Measurements from ENCODE around the gene TAL1. TPM values are rescaled to one million over a fixed set of nuclear protein-coding genes. Genes with fewer than 3 reads are reported as not detected.

TAL1 gene
- total and polyA plus RNA-seq, 3 donors from 2014 or later, result 1.7 to 3.5 (median 2.3) TPM

GRCh38 chr1:47179988-47180563 lies 51.9 kb downstream of the TAL1 start:
- DNase-seq, result no peak
- no peaks in the 10 kb centered on the region for H3K27me3 ChIP-seq

GRCh38 chr1:47179017-47179987 lies 52.7 kb downstream of the TAL1 start:
- TF ChIP-seq POLR2A (IDR thresholded peaks at IDR 0.05) (no peak), CTCF (IDR thresholded peaks at IDR 0.05) (peak; percentile 74 to 91 (median 85))
- Histone ChIP-seq H3K4me3 (peak overlapping the region; percentile 24 to 48), H3K36me3 (ENCODE audit: low read depth, missing control alignments) (no peaks in the 10 kb centered on the region), H3K27ac (no peak overlapping the region), H3K27me3 (no peaks in the 10 kb centered on the region), H3K9me3 (no peaks in the 10 kb centered on the region), H3K4me1 (peaks cover 7% of the 10 kb centered on the region)
- peak; percentile 94 for DNase-seq
- WGBS, 2 donors, result 5 to 9% methylated on average over 13 to 24 of the region's 30 CpGs
- intact Hi-C loops (cut with DNase I; ENCODE audit: low total_unique reads), result no loop called here

More at GRCh38 chr1:47179988-47180563, 51.9 kb downstream of the TAL1 start:
- Histone ChIP-seq H3K36me3 (ENCODE audit: low read depth, missing control alignments) (no peaks in the 10 kb centered on the region), H3K27ac (no peak overlapping the region), H3K9me3 (no peaks in the 10 kb centered on the region), H3K4me3 (no peak overlapping the region), H3K4me1 (peaks cover 7% of the 10 kb centered on the region)
- WGBS, 2 donors, result 50 to 69% methylated on average over 3 of the region's 3 CpGs
- intact Hi-C loops (cut with DNase I; ENCODE audit: low total_unique reads), result loop anchor here (10.0 kb wide), 1 partner anchor 235 kb away; the partner anchor contains the start of gene FOXE3
- TF ChIP-seq CTCF (IDR thresholded peaks at IDR 0.05), result no peak
- no peak for TF ChIP-seq POLR2A (IDR thresholded peaks at IDR 0.05)

- TF ChIP-seq POLR2A (IDR thresholded peaks at IDR 0.05) (no peak), CTCF (IDR thresholded peaks at IDR 0.05) (no peak)
- Histone ChIP-seq H3K4me3 (peak overlapping the region in 1 of 2 donors; percentile 48), H3K27ac (no peak overlapping the region), H3K9me3 (no peaks in the 10 kb centered on the region), H3K27me3 (no peaks in the 10 kb centered on the region), H3K36me3 (ENCODE audit: low read depth, missing control alignments) (no peaks in the 10 kb centered on the region), H3K4me1 (peaks cover 7% of the 10 kb centered on the region)
- 48 to 63% methylated on average over 8 of the region's 8 CpGs for WGBS, 2 donors
- intact Hi-C loops (cut with DNase I; ENCODE audit: low total_unique reads), result no loop called here
- DNase-seq, result no peak
Measured at GRCh38 chr1:47178654-47179016, 53.4 kb downstream of the TAL1 start.

GRCh38 chr1:47178020-47178419 lies 54.0 kb downstream of the TAL1 start:
- H3K27ac ChIP-seq, result no peak overlapping the region
- no peak for TF ChIP-seq POLR2A (IDR thresholded peaks at IDR 0.05)
- TF ChIP-seq CTCF (IDR thresholded peaks at IDR 0.05), result no peak
- H3K27me3 ChIP-seq, result no peaks in the 10 kb centered on the region
- H3K4me3 ChIP-seq, result no peak overlapping the region
- no peaks in the 10 kb centered on the region for H3K36me3 ChIP-seq (ENCODE audit: low read depth, missing control alignments)
- H3K9me3 ChIP-seq, result no peaks in the 10 kb centered on the region
- no peak for DNase-seq
- H3K4me1 ChIP-seq, result peaks cover 7% of the 10 kb centered on the region
- 65 to 76% methylated on average over 6 of the region's 6 CpGs for WGBS, 2 donors
- intact Hi-C loops (cut with DNase I; ENCODE audit: low total_unique reads), result no loop called here
